ENCODE measurements around the gene OGDH.
"Not testable (repeated sequence)": the region's sequence is repeated elsewhere in the genome, so short reads cannot be mapped to it uniquely, and the experiment has no call there.

The OGDH gene

GRCh38 chr7:44606341-44607140 lies at the start of gene OGDH:
Gene OGDH, plus strand, starts transcription at chr7:44606627. Its CDS starts 17,717 bp downstream, at chr7:44624344.
- DNase-seq, result peak; percentile 99 to 100

- no peak for DNase-seq
Observed at GRCh38 chr7:44557485-44557884, 48.9 kb upstream of the OGDH start.

- DNase-seq, result peak in 1 of 2 donors; percentile 0
Observed at GRCh38 chr7:44559485-44559884, 46.9 kb upstream of the OGDH start.

- no peak for DNase-seq
Observed at GRCh38 chr7:44561481-44561880, 44.9 kb upstream of the OGDH start.

GRCh38 chr7:44561962-44562621 lies 44.3 kb upstream of the OGDH start:
- DNase-seq, result no peak

- not testable (repeated sequence) for DNase-seq
Observed at GRCh38 chr7:44562622-44562962, 43.8 kb upstream of the OGDH start.

GRCh38 chr7:44563171-44563679 lies 43.2 kb upstream of the OGDH start:
- DNase-seq, result no peak

GRCh38 chr7:44564606-44565005 lies 41.8 kb upstream of the OGDH start:
- DNase-seq, result no peak

- peak; percentile 42 to 53 for DNase-seq
Observed at GRCh38 chr7:44565097-44565794, 41.2 kb upstream of the OGDH start.

GRCh38 chr7:44565795-44566559 lies 40.5 kb upstream of the OGDH start:
- DNase-seq, result no peak

- DNase-seq, result no peak
Observed at GRCh38 chr7:44566680-44567079, 39.7 kb upstream of the OGDH start.

- DNase-seq, result no peak
Observed at GRCh38 chr7:44567884-44568283, 38.5 kb upstream of the OGDH start.

GRCh38 chr7:44568771-44569560 lies 37.5 kb upstream of the OGDH start:
- DNase-seq, result no peak

- no peak for DNase-seq
Observed at GRCh38 chr7:44569959-44570358, 36.5 kb upstream of the OGDH start.

- DNase-seq, result no peak
Observed at GRCh38 chr7:44572771-44573170, 33.7 kb upstream of the OGDH start.

GRCh38 chr7:44573464-44574286 lies 32.8 kb upstream of the OGDH start, which contains the start of gene DDX56:
Gene DDX56, minus strand, starts transcription at chr7:44573908. Its CDS starts 13 bp downstream, at chr7:44573895.
- peak; percentile 90 to 93 for DNase-seq

- no peak for DNase-seq
Observed at GRCh38 chr7:44574287-44574872, 32.0 kb upstream of the OGDH start.

GRCh38 chr7:44575054-44575453 lies 31.4 kb upstream of the OGDH start:
- no peak for DNase-seq

GRCh38 chr7:44576228-44576627 lies 30.2 kb upstream of the OGDH start:
- DNase-seq, result no peak
